ENCODE results near the gene CLIC6.
"Not testable (repeated sequence)": the region's sequence is repeated elsewhere in the genome, so short reads cannot be mapped to it uniquely, and the experiment has no call there.

CLIC6 gene

DNA sequence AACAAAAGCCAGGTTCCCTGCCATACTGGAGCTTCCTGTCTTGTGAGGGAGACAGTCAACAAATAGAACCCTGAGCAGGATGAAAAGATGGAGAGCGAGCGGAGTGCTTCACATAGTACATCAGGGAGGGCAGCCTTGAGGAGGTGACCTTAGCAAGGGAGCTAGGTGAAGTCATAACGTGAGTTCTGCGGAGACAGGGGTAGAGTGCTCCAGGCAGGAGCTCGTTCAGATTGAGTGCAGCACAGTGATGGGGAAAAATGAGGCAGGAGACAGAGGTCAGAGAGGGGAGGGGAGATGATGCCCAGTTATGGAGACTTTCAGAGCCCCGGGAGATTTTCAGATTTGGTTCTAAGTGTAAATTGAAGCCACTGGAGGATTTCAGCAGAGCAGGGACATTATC, 15.3 kb upstream of the CLIC6 start:
- TF ChIP-seq, protein P1, sequence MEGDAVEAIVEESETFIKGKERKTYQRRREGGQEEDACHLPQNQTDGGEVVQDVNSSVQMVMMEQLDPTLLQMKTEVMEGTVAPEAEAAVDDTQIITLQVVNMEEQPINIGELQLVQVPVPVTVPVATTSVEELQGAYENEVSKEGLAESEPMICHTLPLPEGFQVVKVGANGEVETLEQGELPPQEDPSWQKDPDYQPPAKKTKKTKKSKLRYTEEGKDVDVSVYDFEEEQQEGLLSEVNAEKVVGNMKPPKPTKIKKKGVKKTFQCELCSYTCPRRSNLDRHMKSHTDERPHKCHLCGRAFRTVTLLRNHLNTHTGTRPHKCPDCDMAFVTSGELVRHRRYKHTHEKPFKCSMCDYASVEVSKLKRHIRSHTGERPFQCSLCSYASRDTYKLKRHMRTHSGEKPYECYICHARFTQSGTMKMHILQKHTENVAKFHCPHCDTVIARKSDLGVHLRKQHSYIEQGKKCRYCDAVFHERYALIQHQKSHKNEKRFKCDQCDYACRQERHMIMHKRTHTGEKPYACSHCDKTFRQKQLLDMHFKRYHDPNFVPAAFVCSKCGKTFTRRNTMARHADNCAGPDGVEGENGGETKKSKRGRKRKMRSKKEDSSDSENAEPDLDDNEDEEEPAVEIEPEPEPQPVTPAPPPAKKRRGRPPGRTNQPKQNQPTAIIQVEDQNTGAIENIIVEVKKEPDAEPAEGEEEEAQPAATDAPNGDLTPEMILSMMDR (conservative IDR thresholded peaks at IDR 0.05), result no peak
- no peak for TF ChIP-seq ZFX (IDR thresholded peaks at IDR 0.05)
- no peak overlapping the region for H3K27ac ChIP-seq

- no peak overlapping the region for H3K27ac ChIP-seq
- TF ChIP-seq ZFX (IDR thresholded peaks at IDR 0.05), result no peak
- TF ChIP-seq, protein P1 (conservative IDR thresholded peaks at IDR 0.05), result no peak
These were observed 6.9 kb upstream of the CLIC6 start for GRCh38 chr21:34661848-34662247.

GRCh38 chr21:34667761-34668160, 1.0 kb upstream of the CLIC6 start:
- TF ChIP-seq ZFX (IDR thresholded peaks at IDR 0.05), result no peak
- TF ChIP-seq, protein P1 (conservative IDR thresholded peaks at IDR 0.05), result no peak
- H3K27ac ChIP-seq, result no peak overlapping the region

DNA sequence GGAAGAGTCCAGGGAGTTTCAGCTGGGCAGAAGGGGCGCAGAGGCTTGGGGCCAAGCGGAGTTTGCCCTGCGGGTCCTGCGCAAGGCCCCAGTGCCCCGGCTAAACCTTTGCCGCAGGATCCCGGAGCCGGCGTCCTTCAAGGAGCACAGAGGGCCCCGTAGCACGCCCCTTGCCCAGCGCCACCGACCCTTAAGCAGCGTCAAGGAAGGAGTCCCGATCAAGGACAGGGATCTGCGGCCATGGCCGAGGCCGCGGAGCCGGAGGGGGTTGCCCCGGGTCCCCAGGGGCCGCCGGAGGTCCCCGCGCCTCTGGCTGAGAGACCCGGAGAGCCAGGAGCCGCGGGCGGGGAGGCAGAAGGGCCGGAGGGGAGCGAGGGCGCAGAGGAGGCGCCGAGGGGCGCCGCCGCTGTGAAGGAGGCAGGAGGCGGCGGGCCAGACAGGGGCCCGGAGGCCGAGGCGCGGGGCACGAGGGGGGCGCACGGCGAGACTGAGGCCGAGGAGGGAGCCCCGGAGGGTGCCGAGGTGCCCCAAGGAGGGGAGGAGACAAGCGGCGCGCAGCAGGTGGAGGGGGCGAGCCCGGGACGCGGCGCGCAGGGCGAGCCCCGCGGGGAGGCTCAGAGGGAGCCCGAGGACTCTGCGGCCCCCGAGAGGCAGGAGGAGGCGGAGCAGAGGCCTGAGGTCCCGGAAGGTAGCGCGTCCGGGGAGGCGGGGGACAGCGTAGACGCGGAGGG, 520 bp downstream of the CLIC6 start:
- TF ChIP-seq, protein P1 (conservative IDR thresholded peaks at IDR 0.05), result no peak
- no peak for TF ChIP-seq ZFX (IDR thresholded peaks at IDR 0.05)

GRCh38 chr21:34669880-34670219, 1.1 kb downstream of the CLIC6 start:
- not testable (repeated sequence) for H3K27ac ChIP-seq

More for the DNA sequence above, 520 bp downstream of the CLIC6 start:
- no peak overlapping the region for H3K27ac ChIP-seq

- no peak overlapping the region for H3K27ac ChIP-seq
- TF ChIP-seq, protein P1 (conservative IDR thresholded peaks at IDR 0.05), result no peak
- TF ChIP-seq ZFX (IDR thresholded peaks at IDR 0.05), result no peak
These were observed 1.6 kb downstream of the CLIC6 start for GRCh38 chr21:34670220-34670961.

- TF ChIP-seq, protein P1 (conservative IDR thresholded peaks at IDR 0.05), result no peak; the same call in 1 of the 2 replicates
- TF ChIP-seq ZFX (IDR thresholded peaks at IDR 0.05), result no peak
- no peak overlapping the region for H3K27ac ChIP-seq
These were observed 2.2 kb downstream of the CLIC6 start for GRCh38 chr21:34670962-34671348.

All from C4-2B (cell line).